ENCODE measurements around the gene SUB1.

The SUB1 gene

GRCh38 chr5:32645246-32645645, 59.9 kb downstream of the SUB1 start:
- no peak for DNase-seq (ENCODE audit: low read depth, low spot score)

GRCh38 chr5:32646061-32646969, 61.0 kb downstream of the SUB1 start:
- DNase-seq (ENCODE audit: low read depth, low spot score), result no peak

DNA sequence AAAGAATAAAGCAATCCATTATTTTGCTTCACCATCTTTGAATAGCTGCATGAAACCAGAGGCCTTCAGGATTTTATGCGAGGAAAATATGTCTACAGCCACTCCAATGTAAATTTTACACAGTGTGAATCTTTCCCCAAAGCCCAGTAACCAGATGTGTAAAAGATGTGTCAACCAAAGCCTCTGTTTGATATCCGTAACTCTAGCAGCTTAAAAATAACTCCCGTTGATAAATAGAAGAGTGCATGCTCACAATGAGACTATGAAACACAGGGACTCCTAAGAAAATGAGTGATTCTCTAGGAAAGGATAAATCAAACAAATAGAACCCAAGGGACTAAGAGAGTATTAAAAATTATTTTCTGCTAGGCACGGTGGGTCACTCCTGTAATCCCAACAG, 65.7 kb downstream of the SUB1 start:
- DNase-seq (ENCODE audit: low read depth, low spot score), result no peak

- DNase-seq (ENCODE audit: low read depth, low spot score), result no peak
Observed at GRCh38 chr5:32651638-32652037, 66.3 kb downstream of the SUB1 start.

Measured in iPS DF 19.7 (cell line).